WTC11 (cell line): ENCODE data around the gene FBLN5.

Source experiments
- ATF1 ChIP-seq: sonication (generic); formaldehyde crosslinking; IDR thresholded peaks from 2 replicates; pipeline ENCODE4 v1.8.1; 2023; ENCODE audit warnings: mild to moderate bottlenecking, moderate library complexity, missing genetic modification reagents
- CTCF ChIP-seq: fragments of 200-600 bp; IDR thresholded peaks from 2 replicates; pipeline ENCODE4 v1.8.0; 2022; ENCODE audit warnings: antibody characterized with exemption
- E2F5 ChIP-seq: sonication (generic); formaldehyde crosslinking; IDR thresholded peaks from 2 replicates; pipeline ENCODE4 v1.8.1; 2022; ENCODE audit warnings: mild to moderate bottlenecking, moderate library complexity, missing genetic modification reagents
- FOXP1 ChIP-seq: sonication (generic); formaldehyde crosslinking; IDR thresholded peaks from 2 replicates; pipeline ENCODE4 v1.8.0; 2022; ENCODE audit warnings: missing genetic modification reagents, mild to moderate bottlenecking, moderate library complexity, borderline replicate concordance
- IRF1 ChIP-seq: sonication (generic); formaldehyde crosslinking; IDR thresholded peaks from 2 replicates; pipeline ENCODE4 v1.8.0; 2023; ENCODE audit warnings: missing genetic modification reagents
- JAZF1 ChIP-seq: fragments of 250-450 bp; sonication (Bioruptor Pico); IDR thresholded peaks from 2 replicates; pipeline ENCODE4 v1.9.0; 2021; ENCODE audit warnings: moderate library complexity, mild to moderate bottlenecking, inconsistent platforms
- NFATC4 ChIP-seq: fragments of 250-450 bp; sonication (Bioruptor Pico); IDR thresholded peaks from 2 replicates; pipeline ENCODE4 v1.9.0; 2021; ENCODE audit warnings: mild to moderate bottlenecking
- NFE2L1 ChIP-seq: sonication (generic); formaldehyde crosslinking; IDR thresholded peaks from 2 replicates; pipeline ENCODE4 v1.8.1; 2023; ENCODE audit warnings: missing genetic modification reagents
- PREB ChIP-seq: sonication (generic); formaldehyde crosslinking; IDR thresholded peaks from 2 replicates; pipeline ENCODE4 v1.8.1; 2022; ENCODE audit warnings: mild to moderate bottlenecking, missing genetic modification reagents, moderate library complexity, borderline replicate concordance
- SMAD4 ChIP-seq: sonication (generic); formaldehyde crosslinking; IDR thresholded peaks from 2 replicates; pipeline ENCODE4 v1.8.0; 2022; ENCODE audit warnings: mild to moderate bottlenecking, missing genetic modification reagents
- SP1 ChIP-seq: sonication (generic); formaldehyde crosslinking; conservative IDR thresholded peaks from 2 replicates; pipeline ENCODE4 v1.8.1; 2022; ENCODE audit warnings: missing genetic modification reagents
- TEAD4 ChIP-seq: sonication (generic); formaldehyde crosslinking; IDR thresholded peaks from 2 replicates; pipeline ENCODE4 v1.8.0; 2022; ENCODE audit warnings: mild to moderate bottlenecking, missing genetic modification reagents
- ZNF121 ChIP-seq: sonication (generic); formaldehyde crosslinking; IDR thresholded peaks from 2 replicates; pipeline ENCODE4 v1.8.0; 2023; ENCODE audit warnings: missing genetic modification reagents
- ZNF232 ChIP-seq: sonication (generic); formaldehyde crosslinking; IDR thresholded peaks from 2 replicates; pipeline ENCODE4 v1.8.0; 2022; ENCODE audit warnings: mild to moderate bottlenecking, missing genetic modification reagents

- TF ChIP-seq ZNF232 (CRISPR knock-in tag) (no peak), NFE2L1 (CRISPR knock-in tag) (no peak), CTCF (no peak), IRF1 (CRISPR knock-in tag) (no peak), JAZF1 (CRISPR knock-in tag) (no peak), PREB (no peak), NFATC4 (CRISPR knock-in tag) (no peak), SP1 (no peak), TEAD4 (CRISPR knock-in tag) (no peak), E2F5 (CRISPR knock-in tag) (no peak), FOXP1 (CRISPR knock-in tag) (no peak), ATF1 (CRISPR knock-in tag) (no peak), SMAD4 (no peak), ZNF121 (CRISPR knock-in tag) (no peak)
These were observed 58.6 kb downstream of the FBLN5 start for GRCh38 chr14:91888641-91889476.
